SK-N-MC (cell line): ENCODE measurements around the gene CFAP20DC.
"Not testable (repeated sequence)": the region's sequence is repeated elsewhere in the genome, so short reads cannot be mapped to it uniquely, and the experiment has no call there.

Source experiments
- DNase-seq: peaks from one replicate; pipeline ENCODE4 v3.0.0-alpha.2; 2011; ENCODE audit warnings: low read depth, low spot score
- H3K27ac ChIP-seq: fragments of 200-600 bp; sonication (generic); 2 replicates; pipeline ENCODE4 v1.5.1; 2016; ENCODE audit warnings: mixed run types
- H3K36me3 ChIP-seq: fragments of 200-600 bp; sonication (generic); 2 replicates; pipeline ENCODE4 v1.6.1; 2017; ENCODE audit warnings: antibody characterized with exemption, low read length, mixed read lengths; ENCODE audit not compliant: insufficient read depth
- H3K4me3 ChIP-seq: fragments of 200-600 bp; sonication (generic); 2 replicates; pipeline ENCODE4 v1.5.1; 2016
- H3K9ac ChIP-seq: fragments of 200-600 bp; sonication (generic); 2 replicates; pipeline ENCODE4 v1.8.0; 2017; ENCODE audit warnings: mixed run types, mixed read lengths; ENCODE audit not compliant: insufficient read length
- H3K9me3 ChIP-seq: fragments of 200-600 bp; sonication (generic); 2 replicates; pipeline ENCODE4 v1.6.1; 2017; ENCODE audit warnings: low read depth, mild to moderate bottlenecking, antibody characterized with exemption, low read length, moderate library complexity, mixed read lengths
- EZH2 ChIP-seq: fragments of 200-600 bp; sonication (generic); IDR thresholded peaks from one replicate; pipeline ENCODE4 v1.6.1; 2017; ENCODE audit warnings: antibody characterized with exemption
- FOXP2 ChIP-seq: optimal IDR thresholded peaks from 2 replicates; pipeline ENCODE3; 2011; ENCODE audit warnings: mild to moderate bottlenecking, moderate library complexity; ENCODE audit not compliant: insufficient read depth; ENCODE audit errors: extremely low read length, control extremely low read depth
- POLR2AphosphoS5 ChIP-seq: IDR thresholded peaks from 2 replicates; pipeline ENCODE4 v1.6.1; 2012; ENCODE audit warnings: mild to moderate bottlenecking, low read depth, low read length, borderline replicate concordance

The CFAP20DC gene

DNA sequence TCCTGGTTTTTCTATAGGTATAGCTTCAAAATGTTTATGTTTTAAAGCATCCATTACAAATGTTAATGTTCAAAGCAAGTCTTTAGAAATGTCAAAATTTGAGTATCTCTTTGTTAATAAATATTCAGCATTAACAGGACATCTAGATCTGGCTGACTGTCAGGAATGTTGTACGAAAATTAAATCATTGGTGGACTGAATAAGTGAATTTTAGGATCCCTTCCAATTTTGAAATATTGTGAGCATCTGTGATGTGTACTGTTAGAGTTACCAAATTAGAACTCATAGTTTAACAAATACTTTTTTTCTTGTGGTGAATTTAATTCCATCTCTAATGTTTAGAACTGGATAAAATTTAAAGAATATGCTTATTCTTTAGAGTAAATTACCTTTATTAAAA, 30.1 kb upstream of the CFAP20DC start:
- Histone ChIP-seq H3K27ac (no peak overlapping the region), H3K36me3 (no peaks in the 10 kb centered on the region), H3K9me3 (no peaks in the 10 kb centered on the region), H3K9ac (no peak overlapping the region), H3K4me3 (no peak overlapping the region)
- no peak for DNase-seq
- TF ChIP-seq EZH2 (no peak), FOXP2 (no peak), POLR2AphosphoS5 (no peak)

DNA sequence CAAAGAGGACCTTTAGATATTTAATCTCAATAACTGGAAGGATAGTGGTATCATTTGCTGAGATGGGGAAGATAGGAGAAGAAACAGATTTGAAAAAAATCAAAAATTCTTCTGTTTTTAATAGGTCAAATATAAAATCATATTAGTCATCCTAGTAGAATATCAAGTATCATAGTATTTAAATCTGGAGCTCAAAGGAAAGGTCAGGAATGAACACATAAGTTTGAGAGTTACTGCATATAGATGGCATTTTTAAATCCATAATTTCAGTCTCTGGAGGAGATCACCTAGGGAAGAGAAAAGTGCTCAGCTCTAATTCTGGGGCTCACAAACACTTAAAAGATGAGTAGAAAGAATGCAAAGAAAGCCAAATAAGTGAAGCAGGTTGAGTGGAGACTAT, 24.9 kb upstream of the CFAP20DC start:
- TF ChIP-seq FOXP2 = no peak
- TF ChIP-seq EZH2 = no peak
- no peak for TF ChIP-seq POLR2AphosphoS5
- Histone ChIP-seq H3K9ac (no peak overlapping the region), H3K36me3 (no peaks in the 10 kb centered on the region), H3K9me3 (no peaks in the 10 kb centered on the region), H3K4me3 (no peak overlapping the region), H3K27ac (no peak overlapping the region)
- DNase-seq = no peak

DNA sequence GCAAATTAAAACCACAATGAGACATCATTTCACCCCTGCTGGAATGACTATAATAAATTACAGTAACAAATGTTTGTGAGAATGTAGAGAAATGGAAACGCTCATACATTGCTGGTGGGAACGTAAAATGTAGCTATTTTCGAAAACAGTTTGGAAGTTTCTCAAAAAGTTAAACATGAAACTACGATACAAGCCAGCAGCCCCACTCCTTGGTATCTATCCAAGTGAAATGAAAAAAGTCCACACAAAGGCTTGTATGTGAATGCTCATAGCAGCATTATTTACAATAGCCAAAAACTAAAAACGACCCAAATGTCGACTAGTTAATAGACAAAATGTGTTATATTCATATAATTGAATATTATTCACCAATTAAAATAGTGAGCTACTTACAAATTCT, 22.9 kb upstream of the CFAP20DC start:
- H3K9ac ChIP-seq = no peak overlapping the region
- H3K27ac ChIP-seq = no peak overlapping the region
- H3K36me3 ChIP-seq = no peaks in the 10 kb centered on the region
- TF ChIP-seq POLR2AphosphoS5 (no peak), FOXP2 (no peak), EZH2 (no peak)
- DNase-seq = no peak
- no peaks in the 10 kb centered on the region for H3K9me3 ChIP-seq
- H3K4me3 ChIP-seq = no peak overlapping the region

DNA sequence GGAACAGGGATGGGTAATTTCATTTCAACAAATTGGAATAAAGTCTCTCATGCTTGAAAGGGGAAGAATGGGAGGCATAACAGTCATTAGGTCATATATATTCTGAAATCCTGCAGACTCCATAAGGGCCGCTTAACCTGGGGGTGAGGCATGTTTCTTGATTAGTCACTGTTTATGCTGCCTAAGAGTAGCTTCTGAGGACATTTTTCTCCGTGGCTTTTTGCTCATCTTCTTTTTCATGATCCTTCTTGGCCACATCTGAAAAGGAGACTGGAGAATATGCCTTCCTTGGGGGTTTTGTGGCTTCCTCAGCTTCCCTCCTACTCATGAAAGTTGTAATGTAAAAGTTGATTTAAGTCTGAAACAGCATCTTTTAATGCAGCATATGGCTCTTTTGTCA, 20.0 kb upstream of the CFAP20DC start:
- TF ChIP-seq EZH2 (no peak), POLR2AphosphoS5 (no peak), FOXP2 (no peak)
- Histone ChIP-seq H3K27ac (no peak overlapping the region), H3K9ac (no peak overlapping the region), H3K9me3 (no peaks in the 10 kb centered on the region), H3K36me3 (no peaks in the 10 kb centered on the region), H3K4me3 (no peak overlapping the region)
- no peak for DNase-seq

DNA sequence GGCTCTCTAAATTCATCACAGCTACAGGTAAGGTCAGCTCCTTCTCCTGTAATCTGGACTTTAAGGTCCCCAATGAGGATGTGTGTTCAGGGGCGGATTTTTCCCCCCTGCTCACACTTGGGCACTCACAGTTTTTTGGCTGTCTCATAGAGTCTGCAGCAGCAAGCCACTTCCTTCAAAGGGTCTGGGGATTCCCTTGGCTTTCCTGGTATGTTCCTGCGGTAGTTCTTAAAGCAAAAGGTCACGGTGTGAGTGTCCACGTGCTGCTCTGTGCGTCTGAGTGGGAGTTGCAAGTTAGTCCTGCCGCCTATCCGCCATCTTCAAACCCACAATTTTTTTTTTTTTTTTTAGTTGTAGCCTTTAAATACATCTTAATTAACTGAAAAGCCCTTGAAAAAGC, 15.4 kb upstream of the CFAP20DC start:
- Histone ChIP-seq H3K27ac (no peak overlapping the region), H3K4me3 (no peak overlapping the region), H3K9ac (no peak overlapping the region), H3K9me3 (no peaks in the 10 kb centered on the region), H3K36me3 (no peaks in the 10 kb centered on the region)
- no peak for TF ChIP-seq EZH2
- no peak for TF ChIP-seq POLR2AphosphoS5
- TF ChIP-seq FOXP2 = no peak
- no peak for DNase-seq

DNA sequence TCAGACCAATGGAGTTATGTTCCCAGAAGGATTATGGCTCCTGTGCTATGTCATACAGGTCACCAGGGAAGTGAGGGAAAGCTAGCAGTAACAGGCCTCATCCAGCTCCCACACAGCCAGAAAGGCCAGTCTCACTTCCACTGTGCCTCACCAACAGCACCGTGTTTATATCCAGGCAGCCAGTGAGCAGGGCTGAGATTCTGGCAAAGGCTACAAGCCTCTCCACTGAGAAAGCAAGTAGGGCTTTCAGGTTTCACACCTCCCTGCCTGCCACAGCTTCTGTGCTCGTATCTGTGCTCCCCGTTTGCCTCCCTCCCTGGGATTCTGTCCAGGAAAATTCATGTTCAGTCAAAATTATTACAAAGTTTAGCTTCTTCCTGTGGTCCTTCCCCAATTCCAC, 14.9 kb upstream of the CFAP20DC start:
- Histone ChIP-seq H3K9ac (no peak overlapping the region), H3K4me3 (no peak overlapping the region), H3K36me3 (no peaks in the 10 kb centered on the region), H3K9me3 (no peaks in the 10 kb centered on the region), H3K27ac (no peak overlapping the region)
- TF ChIP-seq POLR2AphosphoS5 = no peak
- no peak for TF ChIP-seq EZH2
- TF ChIP-seq FOXP2 = no peak
- no peak for DNase-seq

DNA sequence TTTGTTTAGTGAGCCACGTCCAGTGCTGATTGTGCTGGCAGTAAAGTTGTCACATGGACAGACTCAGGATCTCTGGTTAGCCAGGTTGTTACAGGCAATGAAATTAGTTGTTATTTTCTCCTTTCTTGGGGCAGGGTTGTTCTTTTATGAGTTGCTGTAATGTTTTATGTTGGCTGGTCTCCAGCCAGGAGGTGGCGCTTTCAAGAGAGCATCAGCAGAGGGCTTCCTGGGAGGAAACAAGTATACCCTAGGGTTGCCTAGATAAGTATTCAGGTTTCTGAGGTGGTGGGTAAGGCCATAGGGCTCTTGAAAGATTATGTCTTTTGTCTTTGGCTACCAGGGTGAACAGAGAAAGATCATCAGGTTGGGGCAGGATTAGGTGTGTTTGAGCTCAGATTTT, 14.5 kb upstream of the CFAP20DC start:
- H3K9ac ChIP-seq = no peak overlapping the region
- no peak overlapping the region for H3K27ac ChIP-seq

DNA sequence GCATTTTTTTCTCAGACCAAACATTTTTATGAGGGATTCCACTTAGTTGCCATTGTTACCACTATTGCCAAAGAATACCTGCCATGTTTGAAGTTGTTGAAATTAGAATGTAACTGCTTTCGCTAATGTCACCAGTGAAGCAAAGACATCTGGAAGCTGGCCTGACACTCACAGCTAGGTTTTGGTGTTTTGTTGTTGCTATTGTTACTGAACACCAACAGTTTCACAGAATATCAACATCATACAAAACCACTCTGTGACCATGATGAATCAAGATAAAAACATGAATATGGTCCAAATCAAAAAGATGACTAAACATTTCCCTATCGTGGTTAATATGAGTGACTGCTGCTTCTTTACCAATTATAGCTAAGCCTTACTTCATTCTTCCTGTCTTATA, 6.9 kb upstream of the CFAP20DC start:
- Histone ChIP-seq H3K36me3 (no peaks in the 10 kb centered on the region), H3K27ac (no peak overlapping the region), H3K9me3 (no peaks in the 10 kb centered on the region), H3K4me3 (no peak overlapping the region), H3K9ac (no peak overlapping the region)
- no peak for TF ChIP-seq EZH2
- TF ChIP-seq POLR2AphosphoS5 = no peak
- no peak for TF ChIP-seq FOXP2
- DNase-seq = no peak

More for the DNA sequence above, 14.5 kb upstream of the CFAP20DC start:
- Histone ChIP-seq H3K4me3 (no peak overlapping the region), H3K36me3 (no peaks in the 10 kb centered on the region), H3K9me3 (no peaks in the 10 kb centered on the region)
- no peak for TF ChIP-seq POLR2AphosphoS5
- TF ChIP-seq FOXP2 = no peak
- no peak for TF ChIP-seq EZH2
- DNase-seq = no peak

DNA sequence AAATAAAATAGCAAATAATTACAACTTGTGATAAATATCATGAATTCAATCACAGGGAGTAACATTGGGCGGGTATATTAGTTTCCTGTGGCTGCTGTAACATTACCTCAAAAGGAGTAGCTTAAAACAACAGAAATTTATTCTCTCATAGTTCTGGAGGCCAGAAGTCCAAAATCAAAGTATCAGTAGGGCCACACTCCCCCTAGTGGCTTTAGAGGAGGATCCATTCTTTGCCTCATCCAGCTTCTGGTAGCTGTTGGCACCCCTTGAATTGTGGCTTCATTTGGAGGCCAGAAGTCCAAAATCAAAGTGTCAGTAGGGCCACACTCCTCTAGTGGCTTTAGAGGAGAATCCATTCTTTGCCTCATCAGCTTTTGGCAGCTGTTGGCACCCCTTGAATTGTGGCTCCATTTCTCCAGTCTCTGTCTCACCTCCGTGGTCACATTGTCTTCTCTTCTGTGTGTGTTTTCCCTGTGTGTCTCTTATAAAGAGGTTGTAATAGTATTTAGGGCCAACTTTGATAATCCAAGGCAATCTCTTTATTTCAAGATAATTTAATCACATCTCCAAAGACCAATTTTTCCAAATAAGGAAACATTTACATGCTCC, 3.1 kb upstream of the CFAP20DC start:
- DNase-seq = no peak

DNA sequence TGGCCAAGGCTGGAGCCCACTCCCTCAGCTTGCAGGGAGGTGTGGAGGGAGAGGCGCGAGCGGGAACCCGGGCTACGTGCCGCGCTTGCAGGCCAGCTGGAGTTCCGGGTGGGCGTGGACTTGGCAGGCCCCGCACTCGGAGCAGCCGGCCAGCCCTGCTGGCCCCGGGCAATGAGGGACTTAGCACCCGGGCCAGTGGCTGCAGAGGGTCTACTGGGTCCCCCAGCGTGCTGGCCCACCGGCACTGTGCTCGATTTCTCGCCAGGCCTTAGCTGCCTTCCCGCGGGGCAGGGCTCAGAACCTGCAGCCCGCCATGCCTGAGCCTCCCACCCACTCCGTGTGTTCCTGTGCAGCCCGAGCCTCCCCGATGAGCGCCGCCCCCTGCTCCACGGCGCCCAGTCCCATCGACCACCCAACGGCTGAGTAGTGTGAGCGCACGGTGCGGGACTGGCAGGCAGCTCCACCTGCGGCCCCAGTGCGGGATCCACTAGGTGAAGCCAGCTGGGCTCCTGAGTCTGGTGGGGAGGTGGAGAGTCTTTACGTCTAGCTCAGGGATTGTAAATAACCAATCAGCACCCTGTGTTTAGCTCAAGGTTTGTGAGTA, 1.1 kb upstream of the CFAP20DC start:
- not testable (repeated sequence) for H3K9me3 ChIP-seq, H3K27ac ChIP-seq, DNase-seq, H3K9ac ChIP-seq, H3K36me3 ChIP-seq, H3K4me3 ChIP-seq

More for the DNA sequence above, 3.1 kb upstream of the CFAP20DC start:
- Histone ChIP-seq H3K4me3 (no peak overlapping the region), H3K9me3 (no peaks in the 10 kb centered on the region), H3K36me3 (no peaks in the 10 kb centered on the region), H3K27ac (no peak overlapping the region), H3K9ac (no peak overlapping the region)
- no peak for TF ChIP-seq EZH2
- no peak for TF ChIP-seq POLR2AphosphoS5
- TF ChIP-seq FOXP2 = no peak
